ENCODE measurements around the gene SRMS.

Gene SRMS

GRCh38 chr20:63536997-63537524 lies 10.5 kb downstream of the SRMS start, which contains the start of gene PTK6:
TSS of gene PTK6 (minus strand) at chr20:63537376. CDS start at chr20:63537314, 62 bp downstream.
- peak; percentile 19 to 59 for DNase-seq

DNA sequence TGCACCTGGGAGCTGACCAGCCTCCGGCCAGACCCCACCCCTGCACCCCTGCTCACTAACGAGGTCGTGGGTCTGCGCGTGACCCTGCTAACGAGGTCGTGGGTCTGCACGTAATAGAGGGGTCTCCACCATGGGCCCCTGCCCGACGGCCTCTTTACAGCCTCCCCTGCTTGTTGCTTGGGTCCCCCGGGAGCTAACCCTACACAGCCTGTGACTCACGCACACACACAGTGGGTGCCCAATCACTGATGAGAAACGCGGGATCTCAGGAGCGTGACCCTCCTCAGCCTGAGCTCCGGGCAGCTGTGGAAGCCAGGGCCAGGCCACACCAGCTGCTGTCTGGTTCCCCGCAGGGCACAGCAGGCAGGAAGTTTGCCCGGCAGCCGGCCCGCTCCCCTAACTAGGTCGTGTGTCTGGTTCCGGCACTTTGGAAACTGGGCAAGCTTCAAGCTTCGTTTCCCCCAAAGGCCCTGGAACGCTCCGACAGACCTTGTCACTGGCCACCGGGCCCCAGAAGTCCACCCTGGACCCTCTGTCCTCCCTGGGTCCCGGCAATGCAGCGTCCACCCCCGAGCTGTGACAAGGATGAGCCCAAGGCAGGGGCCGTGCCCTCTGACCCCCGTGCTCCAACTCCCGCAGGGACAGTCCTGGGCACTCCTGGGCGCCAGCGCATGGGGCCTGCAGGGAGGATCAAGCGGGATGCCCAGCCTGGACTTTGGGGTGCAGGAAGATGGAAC lies 11.1 kb downstream of the SRMS start:
- no peak for DNase-seq

DNA sequence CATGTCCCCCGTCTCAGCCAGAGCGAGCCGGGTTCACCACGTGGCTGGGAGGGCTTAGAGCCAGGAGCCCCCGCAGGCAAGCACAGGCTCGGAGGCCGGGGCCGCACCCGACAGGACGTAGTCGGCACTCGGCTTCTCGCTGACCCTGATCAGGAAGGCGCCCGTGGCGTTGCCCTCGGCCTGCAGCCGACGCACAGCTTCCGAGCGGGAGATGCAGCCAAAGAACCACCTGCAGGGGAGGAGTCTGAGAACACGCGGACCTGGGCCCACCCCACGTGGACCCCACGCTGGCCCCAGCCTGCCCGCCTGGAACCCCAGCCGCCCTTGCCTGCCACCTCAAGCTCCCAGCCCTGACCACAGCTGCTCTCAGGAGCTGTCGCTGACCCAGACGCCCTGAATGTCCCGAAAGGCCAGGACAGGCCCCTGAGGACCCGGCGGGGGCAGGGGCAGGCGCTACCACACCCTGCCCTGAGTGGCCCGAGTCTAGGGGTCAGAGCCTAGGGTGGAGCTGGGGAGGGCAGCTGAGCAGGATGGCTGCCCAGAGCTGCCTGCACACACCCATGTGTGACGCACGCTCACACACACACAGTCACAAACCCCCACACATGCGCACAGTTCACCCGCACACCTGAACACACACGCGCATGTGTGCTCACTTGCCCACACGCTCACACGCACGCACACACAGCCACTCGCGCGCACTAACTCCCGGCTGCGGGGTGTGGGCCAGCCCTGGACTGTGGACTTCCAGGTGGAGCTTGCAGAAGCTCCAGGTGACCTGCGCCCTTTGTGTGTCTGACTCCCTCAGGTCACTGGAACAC lies 12.5 kb downstream of the SRMS start:
- DNase-seq: no peak

DNA sequence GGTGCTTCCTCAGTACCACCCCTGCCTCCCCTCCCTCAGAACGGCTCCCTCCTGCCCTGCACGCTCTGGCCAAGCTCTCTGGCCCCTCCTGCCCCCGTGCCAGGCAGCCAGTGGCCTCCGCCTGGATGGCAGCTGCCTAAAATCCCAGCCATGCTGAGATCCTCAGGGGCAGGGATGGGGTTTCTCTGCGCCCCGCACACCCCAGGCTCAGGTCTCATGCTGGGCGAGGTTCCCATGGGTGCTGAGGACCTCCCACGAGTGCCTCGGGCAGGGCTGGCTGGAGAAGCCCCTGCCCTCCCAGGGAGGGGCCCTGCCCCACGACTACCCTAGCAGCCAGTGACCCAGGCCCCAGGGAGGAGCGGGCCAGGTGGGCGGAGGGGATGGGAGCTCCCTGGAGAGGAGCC lies 13.1 kb downstream of the SRMS start:
- DNase-seq: no peak

GRCh38 chr20:63533871-63534393 lies 13.6 kb downstream of the SRMS start:
- no peak for DNase-seq

DNA sequence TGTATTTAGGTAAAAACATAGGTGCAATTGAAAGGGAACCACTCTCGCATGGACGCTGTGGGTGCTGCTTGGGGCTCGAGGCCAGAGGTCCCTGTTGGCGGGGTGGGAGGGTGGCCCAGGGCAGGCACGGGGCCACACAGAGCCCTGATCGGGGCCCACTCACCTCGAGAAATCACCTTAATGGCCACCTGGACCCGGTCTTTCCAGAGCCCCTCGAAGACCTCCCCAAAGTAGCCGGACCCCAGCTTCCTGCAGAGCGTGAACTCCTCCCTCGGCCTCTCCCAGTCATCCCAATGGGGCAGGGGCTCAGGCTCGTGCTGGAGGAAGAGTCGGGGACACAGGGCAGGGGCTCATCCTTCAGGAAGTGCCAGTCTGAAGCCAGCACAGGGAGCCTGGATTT lies 14.2 kb downstream of the SRMS start:
- no peak for DNase-seq

GRCh38 chr20:63532449-63532971 lies 15.0 kb downstream of the SRMS start:
- no peak for DNase-seq

- no peak for DNase-seq
Observed at GRCh38 chr20:63531686-63532448, 15.7 kb downstream of the SRMS start.

- DNase-seq: no peak
Observed at GRCh38 chr20:63530788-63531160, 16.8 kb downstream of the SRMS start.

- no peak for DNase-seq
Observed at GRCh38 chr20:63529861-63530787, 17.4 kb downstream of the SRMS start.

DNA sequence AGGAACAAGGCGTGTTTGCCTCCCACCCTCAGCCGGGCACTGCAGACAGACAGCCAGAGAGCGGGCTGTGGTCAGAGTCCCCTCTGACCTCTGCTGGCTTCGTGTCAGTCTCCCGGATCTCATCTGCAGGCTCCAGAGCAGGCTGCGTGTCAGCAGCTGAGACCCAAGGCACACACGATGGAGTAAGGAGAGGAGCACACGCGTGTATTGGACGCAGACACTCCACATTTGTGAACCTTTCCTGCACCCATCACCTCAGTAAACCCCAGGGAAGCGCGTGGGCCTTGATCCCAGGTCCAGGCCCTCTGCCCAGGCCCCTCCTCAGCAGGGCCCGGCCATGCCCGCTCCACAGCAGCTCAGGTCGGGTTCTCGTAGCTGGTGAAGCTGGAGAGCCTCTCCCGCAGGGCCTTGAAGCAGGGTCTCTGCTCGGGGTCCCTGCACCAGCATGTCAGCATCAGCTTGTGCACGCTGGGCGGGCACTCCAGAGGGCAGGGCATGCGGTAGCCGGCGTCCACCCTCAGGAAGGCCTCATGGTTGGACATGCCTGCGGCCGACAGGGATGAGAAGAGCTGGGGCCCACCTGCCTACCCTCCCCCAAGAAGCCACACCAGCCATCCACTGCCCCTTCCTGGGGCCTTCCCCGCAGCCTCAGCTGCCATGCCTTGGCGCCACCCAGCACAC lies 18.2 kb downstream of the SRMS start:
- DNase-seq: no peak

GRCh38 chr20:63527184-63527583 lies 20.4 kb downstream of the SRMS start:
- DNase-seq: no peak

GRCh38 chr20:63525971-63526370 lies 21.6 kb downstream of the SRMS start:
- DNase-seq: no peak

- DNase-seq: no peak
Observed at GRCh38 chr20:63525185-63525584, 22.4 kb downstream of the SRMS start.

GRCh38 chr20:63522981-63523611 lies 24.5 kb downstream of the SRMS start:
- DNase-seq: no peak

DNA sequence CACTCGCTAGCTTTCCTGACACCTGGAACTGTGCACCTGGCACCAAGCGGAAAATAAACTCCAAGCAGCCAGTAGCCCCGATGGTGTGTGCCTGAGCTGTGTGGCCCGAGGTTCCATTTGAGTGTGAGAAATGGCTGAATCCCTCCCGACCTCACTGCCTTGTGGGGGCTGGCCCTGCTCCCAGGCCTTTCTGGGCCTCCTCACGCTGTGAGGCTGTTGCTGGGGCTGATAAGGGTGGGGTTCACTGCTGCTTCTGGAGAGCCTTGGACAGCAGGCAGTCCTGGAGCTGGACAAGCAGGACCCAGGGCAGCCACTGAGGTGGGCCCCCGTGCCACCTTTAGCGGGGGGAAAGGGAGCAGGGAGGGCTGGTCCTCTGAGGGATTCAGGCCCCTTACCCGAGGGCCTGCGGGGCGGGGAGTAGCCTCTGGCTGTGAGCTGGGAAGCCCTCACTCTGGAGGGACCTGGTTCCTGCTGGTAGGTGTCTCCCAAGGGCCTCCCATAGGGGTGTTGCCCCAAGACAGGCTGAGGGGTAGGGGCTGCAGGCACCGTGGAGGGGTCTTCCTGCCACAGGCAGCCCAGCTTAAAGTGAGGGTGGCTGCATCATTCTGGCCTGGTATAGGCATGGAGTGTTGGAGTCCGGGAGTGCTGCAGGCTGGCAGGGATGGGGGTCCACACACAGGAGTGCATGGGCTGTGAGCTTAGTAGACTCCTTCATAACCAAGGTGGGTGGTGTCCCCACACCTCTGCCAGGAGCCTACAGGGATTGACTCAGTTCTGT lies 25.3 kb downstream of the SRMS start:
- no peak for DNase-seq

DNA sequence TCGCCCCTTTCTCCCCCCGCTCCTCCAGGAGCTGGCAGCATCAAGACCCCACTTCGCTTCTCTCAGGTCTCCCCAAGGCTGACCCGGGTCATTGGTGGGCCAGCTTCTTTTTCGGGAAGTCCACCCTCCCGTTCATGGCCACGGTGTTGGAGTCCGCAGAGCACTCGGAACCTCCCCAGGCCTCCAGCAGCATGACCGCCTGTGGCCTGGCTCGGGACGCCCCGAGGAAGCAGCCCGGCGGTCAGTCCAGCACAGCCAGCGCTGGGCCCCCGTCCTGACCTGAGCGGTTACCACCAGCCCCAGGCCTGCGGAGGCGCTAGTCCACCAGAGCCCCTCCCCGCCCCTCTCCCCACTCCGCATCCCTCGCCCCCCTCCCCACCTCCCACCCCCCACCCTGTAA lies 25.9 kb downstream of the SRMS start:
- no peak for DNase-seq

- peak; percentile 50 to 65 for DNase-seq
Observed at GRCh38 chr20:63520934-63521601, 26.5 kb downstream of the SRMS start.

DNA sequence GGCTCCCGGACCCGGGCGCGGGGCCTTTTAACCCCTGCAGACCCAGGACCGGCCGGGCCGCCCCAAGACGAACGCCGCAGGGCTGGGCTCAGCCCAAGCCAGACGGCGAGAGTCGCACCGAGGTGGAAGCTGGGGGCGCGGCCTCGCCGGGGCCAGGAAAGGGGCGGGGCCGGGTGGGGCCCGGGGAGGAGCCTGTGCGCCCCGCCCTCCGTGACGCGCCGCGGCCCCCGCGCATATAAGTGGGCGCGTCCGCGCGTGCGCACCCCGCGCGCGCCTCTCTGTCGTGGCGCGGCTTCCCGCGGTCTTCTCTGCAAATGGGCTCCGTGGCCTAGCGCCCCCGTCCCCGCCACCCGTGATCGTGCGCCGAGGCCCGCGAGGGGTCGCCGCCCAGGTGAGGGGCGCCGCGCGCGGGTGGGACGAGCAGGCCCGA lies 27.0 kb downstream of the SRMS start, which contains the start of gene PPDPF:
Gene PPDPF (plus strand): TSS at position 262 of the 430 bp plus-strand sequence. CDS start 544 bp downstream, outside the sequence.
- DNase-seq: peak; percentile 83 to 86

Measured in CD4-positive, alpha-beta T cell treated with Interleukin-1 beta for 1 hour (primary cell).